NT2/D1 (cell line): ENCODE data around the gene RAPGEF6.

Experiments
- DNase-seq: peaks from one replicate; pipeline ENCODE4 v3.0.0-alpha.2; 2011; ENCODE audit warnings: low read depth, low spot score
- H3K27me3 ChIP-seq: 2 replicates; pipeline ENCODE4 v1.6.0; 2011; ENCODE audit warnings: mild to moderate bottlenecking; ENCODE audit not compliant: insufficient read length, insufficient read depth
- H3K36me3 ChIP-seq: 2 replicates; pipeline ENCODE4 v1.6.1; 2011; ENCODE audit warnings: mild to moderate bottlenecking, low read length, mixed read lengths; ENCODE audit not compliant: insufficient read depth, insufficient read length
- H3K4me1 ChIP-seq: 2 replicates; pipeline ENCODE4 v1.5.1; 2011; ENCODE audit not compliant: insufficient read depth, insufficient read length
- H3K4me3 ChIP-seq: 2 replicates; pipeline ENCODE4 v1.5.1; 2011; ENCODE audit warnings: low read depth; ENCODE audit not compliant: insufficient read length
- H3K9ac ChIP-seq: 2 replicates; pipeline ENCODE4 v1.6.0; 2011; ENCODE audit warnings: low read depth; ENCODE audit not compliant: insufficient read length
- H3K9me3 ChIP-seq: 2 replicates; pipeline ENCODE4 v1.5.1; 2011; ENCODE audit warnings: mild to moderate bottlenecking, low read length; ENCODE audit not compliant: insufficient read depth
- SUZ12 ChIP-seq: IDR thresholded peaks from 2 replicates; pipeline ENCODE4 v1.6.1; 2011; ENCODE audit not compliant: insufficient read length, insufficient read depth; ENCODE audit errors: extremely low read depth
- YY1 ChIP-seq: IDR thresholded peaks from 2 replicates; pipeline ENCODE4 v1.6.1; 2011; ENCODE audit not compliant: insufficient read length, insufficient read depth
- ZNF274 ChIP-seq: IDR thresholded peaks from 2 replicates; pipeline ENCODE4 v1.6.1; 2011; ENCODE audit warnings: mild to moderate bottlenecking, low read depth, low read length

Gene RAPGEF6

DNA sequence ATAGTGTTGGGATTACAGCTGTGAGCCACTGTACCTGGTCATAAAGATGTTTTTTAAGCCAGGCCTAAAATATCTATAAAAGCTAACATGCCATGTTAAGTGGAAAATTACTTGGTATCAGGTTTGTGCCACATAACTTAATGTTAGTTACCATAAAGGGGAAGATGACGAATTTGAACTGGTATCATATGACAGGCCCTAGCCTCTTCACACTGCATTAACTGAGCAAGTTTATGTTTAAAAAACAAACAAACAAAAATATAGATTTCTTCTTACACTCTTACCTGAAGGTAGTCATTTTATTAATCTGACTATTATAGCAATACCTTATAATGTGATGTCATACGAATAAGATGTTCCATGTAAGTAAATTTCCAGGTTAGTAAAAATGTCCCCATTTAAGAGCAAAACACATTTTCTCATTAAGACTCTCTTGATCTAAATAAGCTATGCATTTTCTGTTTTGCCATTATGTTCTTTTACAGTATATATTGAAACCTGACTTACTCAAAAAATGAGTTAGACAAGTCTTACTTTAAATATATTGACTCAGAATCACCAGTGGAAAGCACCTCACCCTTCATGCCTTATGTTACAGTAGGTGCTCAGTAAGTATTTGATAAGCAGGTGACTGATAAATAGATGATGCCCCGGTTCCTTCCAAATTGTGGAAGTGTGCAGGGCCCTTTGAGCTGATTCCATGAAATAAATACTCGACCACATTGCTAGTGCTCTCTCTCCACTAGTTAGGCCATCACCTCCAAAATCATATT, 245.7 kb downstream of the RAPGEF6 start:
- Histone ChIP-seq H3K9ac (no peak overlapping the region), H3K9me3 (no peaks in the 10 kb centered on the region), H3K36me3 (peaks cover 4% of the 10 kb centered on the region), H3K27me3 (no peaks in the 10 kb centered on the region), H3K4me3 (no peak overlapping the region), H3K4me1 (no peaks in the 10 kb centered on the region)
- no peak for TF ChIP-seq SUZ12
- TF ChIP-seq YY1 = no peak
- TF ChIP-seq ZNF274 = no peak
- DNase-seq = no peak

DNA sequence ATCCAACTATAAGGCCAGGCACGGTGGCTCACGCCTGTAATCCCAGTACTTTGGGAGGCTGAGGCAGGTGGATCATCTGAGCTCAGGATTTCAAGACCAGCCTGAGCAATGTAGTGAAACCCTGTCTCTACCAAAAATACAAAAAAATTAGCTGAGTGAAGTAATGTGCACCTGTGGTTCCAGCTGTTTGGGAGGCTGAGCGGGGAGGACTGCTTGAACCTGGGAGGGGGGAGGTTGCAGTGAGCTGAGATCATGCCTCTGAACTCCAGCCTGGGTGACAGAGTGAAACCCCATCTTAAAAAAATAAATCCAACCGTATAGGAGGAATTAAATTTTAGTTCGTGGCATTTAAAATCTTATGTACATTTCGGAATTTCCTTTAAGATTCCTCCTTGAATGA, 247.8 kb downstream of the RAPGEF6 start:
- Histone ChIP-seq H3K27me3 (no peaks in the 10 kb centered on the region), H3K4me1 (no peaks in the 10 kb centered on the region), H3K9me3 (no peaks in the 10 kb centered on the region), H3K4me3 (no peak overlapping the region), H3K9ac (no peak overlapping the region), H3K36me3 (peaks cover 4% of the 10 kb centered on the region)
- TF ChIP-seq ZNF274 = no peak
- no peak for TF ChIP-seq YY1
- no peak for TF ChIP-seq SUZ12
- DNase-seq = no peak

DNA sequence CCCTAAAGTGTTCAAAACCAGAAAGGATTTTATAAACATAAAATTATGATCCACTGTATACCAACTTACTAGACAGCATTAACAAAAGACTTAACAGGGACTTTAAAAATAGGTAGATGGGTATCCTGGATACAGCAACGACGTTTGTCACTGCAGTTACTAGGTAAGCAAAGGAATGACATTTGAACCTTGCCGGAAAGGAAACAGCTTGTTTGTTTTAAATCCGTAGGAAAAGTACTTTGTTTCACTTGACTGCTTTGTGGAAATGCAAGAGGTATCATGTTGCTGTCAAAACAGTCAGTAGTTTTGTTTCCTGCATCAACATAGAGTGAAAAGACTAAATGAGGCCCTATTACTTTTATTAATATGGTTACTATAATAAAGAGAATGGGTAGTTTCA, 248.2 kb downstream of the RAPGEF6 start:
- H3K9me3 ChIP-seq = no peaks in the 10 kb centered on the region
- no peak overlapping the region for H3K4me3 ChIP-seq
- H3K4me1 ChIP-seq = no peaks in the 10 kb centered on the region
- H3K36me3 ChIP-seq = peaks cover under 1% of the 10 kb centered on the region
- no peaks in the 10 kb centered on the region for H3K27me3 ChIP-seq
- H3K9ac ChIP-seq = no peak overlapping the region
- no peak for TF ChIP-seq YY1
- TF ChIP-seq SUZ12 = no peak
- no peak for TF ChIP-seq ZNF274
- no peak for DNase-seq

DNA sequence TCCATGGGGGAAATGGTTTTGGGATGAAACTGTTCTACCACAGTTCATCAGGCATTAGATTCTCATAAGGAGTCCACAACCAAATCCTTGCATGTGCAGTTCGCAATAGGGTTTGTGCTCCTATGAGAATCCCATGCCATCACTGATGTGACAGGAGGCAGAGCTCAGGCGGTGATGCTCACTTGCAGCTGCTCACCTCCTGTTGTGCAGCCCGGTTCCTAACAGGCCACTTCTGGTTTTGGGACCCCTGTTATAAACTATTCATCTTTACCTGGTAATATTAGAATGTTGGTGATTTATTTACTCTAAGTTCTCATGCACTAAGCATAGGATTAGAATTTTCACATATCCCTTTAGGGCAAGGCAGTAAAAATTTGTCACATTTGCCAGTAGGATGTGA, 248.9 kb downstream of the RAPGEF6 start:
- Histone ChIP-seq H3K4me1 (no peaks in the 10 kb centered on the region), H3K4me3 (no peak overlapping the region), H3K36me3 (no peaks in the 10 kb centered on the region), H3K9me3 (no peaks in the 10 kb centered on the region), H3K27me3 (no peaks in the 10 kb centered on the region), H3K9ac (no peak overlapping the region)
- DNase-seq = no peak
- TF ChIP-seq YY1 = no peak
- TF ChIP-seq SUZ12 = no peak
- TF ChIP-seq ZNF274 = no peak

DNA sequence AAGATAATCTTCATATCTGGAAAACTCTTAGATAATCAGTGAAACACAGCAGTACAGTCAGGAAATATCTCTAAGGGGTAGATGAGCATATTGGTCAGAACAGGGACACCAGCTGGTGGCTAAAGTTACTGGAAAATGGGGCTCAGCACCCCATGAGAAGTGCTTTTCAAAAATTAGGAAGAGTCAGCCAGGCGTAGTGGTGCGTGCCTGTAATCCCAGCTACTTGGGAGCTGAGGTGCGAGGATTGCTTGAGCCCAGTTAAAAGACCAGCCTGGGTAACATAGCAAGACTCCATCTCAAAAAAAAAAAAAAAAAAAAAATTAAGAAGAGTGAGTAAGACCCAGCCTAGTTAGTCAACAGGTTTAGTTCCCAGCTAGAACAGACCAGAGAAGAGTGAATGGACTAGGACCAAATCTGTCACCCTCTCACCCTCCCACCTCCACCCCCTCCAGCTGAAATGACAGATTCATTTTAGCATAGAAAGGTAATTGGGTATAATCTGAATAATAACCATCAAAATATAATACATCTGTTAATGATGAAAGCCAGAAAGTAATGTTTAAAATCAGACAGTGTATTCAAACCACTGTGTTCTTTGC, 250.3 kb downstream of the RAPGEF6 start:
- Histone ChIP-seq H3K4me3 (no peak overlapping the region), H3K9ac (no peak overlapping the region), H3K36me3 (no peaks in the 10 kb centered on the region), H3K9me3 (no peaks in the 10 kb centered on the region), H3K4me1 (no peaks in the 10 kb centered on the region), H3K27me3 (no peaks in the 10 kb centered on the region)
- no peak for DNase-seq
- TF ChIP-seq ZNF274 (no peak), SUZ12 (no peak), YY1 (no peak)

DNA sequence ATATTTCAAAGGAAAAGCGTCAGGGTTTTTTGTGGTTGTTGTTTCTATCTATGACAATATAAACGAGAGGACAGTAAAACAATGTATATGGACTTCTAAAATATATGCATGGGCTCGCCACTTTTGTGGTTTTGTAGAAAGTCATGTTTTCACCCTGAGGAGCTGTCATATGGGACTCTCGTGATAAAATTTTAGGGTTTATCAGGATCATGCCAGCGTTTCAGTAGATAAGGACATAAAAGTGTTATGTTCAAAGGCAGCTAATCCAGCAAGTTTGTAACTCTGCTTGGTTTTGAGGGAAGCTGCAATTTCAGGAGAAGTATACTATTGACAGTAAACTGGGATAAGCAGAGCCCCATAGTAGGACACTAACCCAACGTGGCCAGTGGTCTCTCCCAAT, 250.9 kb downstream of the RAPGEF6 start:
- no peaks in the 10 kb centered on the region for H3K36me3 ChIP-seq
- H3K4me1 ChIP-seq = no peaks in the 10 kb centered on the region

More for the DNA sequence above, 250.9 kb downstream of the RAPGEF6 start:
- H3K9me3 ChIP-seq = no peaks in the 10 kb centered on the region
- no peak overlapping the region for H3K9ac ChIP-seq
- TF ChIP-seq SUZ12 (no peak), ZNF274 (no peak), YY1 (no peak)
- DNase-seq = no peak
- H3K4me3 ChIP-seq = no peak overlapping the region
- no peaks in the 10 kb centered on the region for H3K27me3 ChIP-seq
